HG02973 (cell line): Measurements from ENCODE around the gene INPP5D.

Source experiments
- ATAC-seq: cut with Tn5 transposase; IDR thresholded peaks from one replicate; pipeline ENCODE4 v1.9.1; 2021; ENCODE audit warnings: moderate library complexity; ENCODE audit not compliant: unreplicated experiment

Gene INPP5D

DNA sequence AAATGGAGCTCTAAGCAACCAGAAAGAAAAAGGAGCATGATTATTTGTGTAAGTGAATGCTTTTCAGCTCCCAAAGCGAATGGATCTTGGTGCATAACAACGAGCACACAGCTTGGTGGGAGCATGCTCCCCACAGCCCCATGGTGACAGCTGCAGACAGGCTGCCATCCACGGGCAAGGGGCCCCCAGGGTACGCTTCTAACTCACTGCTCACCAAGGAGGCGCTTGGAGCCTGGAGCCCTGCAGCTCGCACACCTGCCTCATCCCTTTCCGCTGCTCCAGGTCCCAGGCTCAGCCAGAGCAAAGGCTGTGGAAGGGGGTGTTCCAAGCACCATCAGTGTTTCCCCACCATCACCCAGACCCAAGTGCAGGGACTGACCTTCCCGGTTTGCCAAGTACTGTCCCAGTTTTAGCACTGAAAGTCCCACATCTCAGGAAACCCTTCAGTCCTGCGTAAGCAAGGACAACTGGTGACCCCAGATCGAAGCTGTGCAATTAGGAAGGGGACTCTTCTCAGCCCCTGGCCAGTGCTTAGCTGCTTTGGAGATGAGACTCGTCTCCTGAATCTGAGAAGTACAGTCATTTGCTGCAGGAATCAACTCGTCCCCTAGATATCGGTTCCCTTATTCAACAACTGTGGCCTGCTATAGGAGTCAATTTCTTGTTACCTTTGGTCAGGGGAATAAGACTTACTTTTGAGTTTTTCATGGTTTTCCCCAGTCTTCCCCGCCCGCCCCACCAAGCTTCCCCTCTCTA lies 141.3 kb downstream of the INPP5D start:
- ATAC-seq, result no peak

DNA sequence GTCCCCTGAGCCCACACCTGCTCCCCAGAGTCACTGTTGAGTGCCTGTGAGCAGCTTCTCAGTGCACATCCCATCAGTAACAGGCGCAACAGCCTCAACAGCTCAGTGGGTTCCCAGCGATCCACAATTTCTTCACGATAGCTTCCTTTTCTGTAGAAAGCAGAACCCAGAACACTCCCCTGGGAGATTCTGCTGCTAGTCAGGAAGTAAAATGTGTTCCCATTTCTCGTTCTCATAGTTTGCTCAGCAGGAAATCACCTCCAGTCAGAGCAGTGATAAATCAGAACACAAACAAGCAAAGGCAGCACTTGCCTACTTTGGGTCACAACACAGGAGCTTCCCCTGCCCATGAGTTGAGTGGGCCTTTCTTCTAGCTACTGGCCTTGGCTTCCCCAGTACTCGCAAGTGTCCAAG lies 142.4 kb downstream of the INPP5D start:
- no peak for ATAC-seq

DNA sequence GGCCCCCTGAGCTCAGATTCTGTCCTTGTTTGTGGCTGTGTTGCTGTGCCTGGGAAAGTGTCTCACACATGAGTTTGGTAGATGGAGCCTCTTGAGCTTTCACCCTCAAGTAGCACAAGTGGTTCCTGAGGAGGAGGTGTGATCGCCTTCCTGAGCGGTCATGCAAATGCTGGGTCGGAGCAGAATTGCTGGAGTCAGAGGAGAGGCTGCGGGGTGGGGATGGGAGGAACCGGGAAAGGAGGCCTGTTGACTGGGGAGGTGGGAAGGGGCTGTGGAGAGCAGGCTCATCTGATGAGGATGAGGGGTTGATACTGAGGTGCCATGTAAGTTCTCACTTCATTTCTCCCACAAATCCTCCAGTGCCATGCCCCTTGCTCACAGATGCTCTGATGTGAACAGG lies 142.9 kb downstream of the INPP5D start:
- ATAC-seq, result no peak

DNA sequence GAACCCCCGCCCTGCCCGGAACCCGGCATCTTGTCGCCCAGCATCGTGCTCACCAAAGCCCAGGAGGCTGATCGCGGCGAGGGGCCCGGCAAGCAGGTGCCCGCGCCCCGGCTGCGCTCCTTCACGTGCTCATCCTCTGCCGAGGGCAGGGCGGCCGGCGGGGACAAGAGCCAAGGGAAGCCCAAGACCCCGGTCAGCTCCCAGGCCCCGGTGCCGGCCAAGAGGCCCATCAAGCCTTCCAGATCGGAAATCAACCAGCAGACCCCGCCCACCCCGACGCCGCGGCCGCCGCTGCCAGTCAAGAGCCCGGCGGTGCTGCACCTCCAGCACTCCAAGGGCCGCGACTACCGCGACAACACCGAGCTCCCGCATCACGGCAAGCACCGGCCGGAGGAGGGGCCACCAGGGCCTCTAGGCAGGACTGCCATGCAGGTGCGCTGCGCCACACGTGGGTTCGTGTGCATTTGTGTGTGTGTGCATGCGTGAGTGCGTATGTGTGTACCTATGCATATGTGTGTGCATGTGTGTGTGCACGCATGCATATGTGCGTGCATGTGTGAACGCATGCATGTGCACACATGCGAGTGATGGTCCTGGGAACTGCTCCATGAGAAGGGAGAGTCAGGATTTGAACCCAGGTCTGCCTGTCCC lies 144.3 kb downstream of the INPP5D start:
- no peak for ATAC-seq

DNA sequence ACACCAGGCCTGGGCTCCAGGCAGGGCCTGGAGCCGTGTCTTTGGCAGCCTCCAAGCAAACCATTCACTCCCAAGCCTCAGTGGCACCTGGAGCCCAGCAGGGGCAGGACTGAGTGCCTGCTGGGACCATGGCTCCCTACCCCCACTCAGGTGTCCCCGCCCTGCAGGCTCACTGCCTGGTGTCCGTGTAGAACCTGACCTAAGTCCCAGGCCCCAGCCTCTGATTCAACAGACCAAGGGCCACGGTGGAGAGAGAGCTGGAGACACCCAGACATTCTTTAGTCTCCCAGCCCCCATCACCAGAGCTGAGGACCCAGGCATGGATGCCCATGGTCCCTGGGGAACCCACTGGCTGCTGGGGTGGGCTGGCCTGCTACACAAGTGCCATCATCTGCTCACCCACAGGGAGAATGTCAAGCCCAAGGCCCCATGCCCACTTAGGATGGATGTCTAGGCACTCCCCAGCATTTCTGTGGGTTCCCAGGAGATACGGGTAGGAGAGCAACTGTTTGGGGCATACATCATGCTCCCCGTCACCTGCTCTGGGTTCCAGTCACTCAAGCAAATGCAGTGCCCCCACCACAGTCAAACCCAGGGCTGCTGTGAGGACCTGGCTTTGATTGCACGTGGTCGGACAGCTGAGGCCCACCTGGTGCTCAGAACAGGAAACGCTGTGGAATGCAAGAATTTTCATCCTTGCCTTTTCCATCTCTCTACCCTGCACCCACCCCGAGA lies 148.4 kb downstream of the INPP5D start:
- ATAC-seq, result no peak

DNA sequence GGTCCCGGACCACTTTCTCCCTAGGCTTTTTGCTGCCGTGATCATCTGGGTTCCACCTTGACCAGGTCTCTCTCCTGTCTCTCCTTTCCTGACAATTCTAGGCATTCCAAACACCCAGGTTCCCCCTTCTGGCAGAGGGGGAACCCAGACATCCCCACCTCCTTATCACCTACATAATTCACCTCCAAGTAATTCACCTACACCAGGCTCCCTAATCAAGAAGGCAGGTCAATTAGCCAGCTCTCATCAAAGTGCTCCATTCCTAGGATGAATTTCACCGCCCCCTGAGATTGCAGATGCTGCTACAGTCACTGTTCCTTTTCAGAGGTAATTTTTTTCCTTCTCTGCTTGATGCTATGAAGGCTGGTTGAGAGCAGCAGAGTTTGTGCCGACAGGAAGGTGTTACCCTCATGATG lies 149.0 kb downstream of the INPP5D start:
- ATAC-seq, result no peak

DNA sequence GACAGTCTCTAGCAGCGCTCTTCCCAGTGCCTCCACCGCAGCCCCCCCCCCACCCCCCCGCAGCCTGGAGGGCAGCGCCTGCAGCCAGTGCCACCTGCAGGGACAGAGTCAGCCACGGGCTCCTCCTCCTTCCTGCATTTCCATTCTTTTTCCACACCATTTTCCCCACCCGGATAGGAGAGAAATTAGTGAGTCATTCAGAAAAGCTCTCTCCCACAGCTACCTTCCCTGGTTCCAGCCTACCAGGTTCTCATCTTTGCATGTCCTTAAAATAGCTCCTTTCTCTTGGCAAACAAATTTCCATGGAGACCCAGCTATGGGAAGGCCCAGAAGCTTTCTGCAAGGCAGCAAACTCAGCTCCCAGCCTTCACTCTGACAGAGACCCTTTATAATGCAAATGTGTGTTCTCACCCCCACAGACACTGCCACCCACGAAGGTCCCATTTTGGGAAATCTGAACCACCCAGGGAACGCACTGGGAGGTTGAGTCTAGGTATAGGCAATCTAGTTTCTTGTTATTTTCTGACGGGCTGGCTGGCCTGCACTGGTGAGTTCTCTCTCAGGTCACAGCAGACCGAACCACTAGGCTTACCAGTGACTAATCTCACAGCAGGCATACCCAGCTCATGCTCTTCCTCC lies 149.5 kb downstream of the INPP5D start:
- ATAC-seq, result no peak

DNA sequence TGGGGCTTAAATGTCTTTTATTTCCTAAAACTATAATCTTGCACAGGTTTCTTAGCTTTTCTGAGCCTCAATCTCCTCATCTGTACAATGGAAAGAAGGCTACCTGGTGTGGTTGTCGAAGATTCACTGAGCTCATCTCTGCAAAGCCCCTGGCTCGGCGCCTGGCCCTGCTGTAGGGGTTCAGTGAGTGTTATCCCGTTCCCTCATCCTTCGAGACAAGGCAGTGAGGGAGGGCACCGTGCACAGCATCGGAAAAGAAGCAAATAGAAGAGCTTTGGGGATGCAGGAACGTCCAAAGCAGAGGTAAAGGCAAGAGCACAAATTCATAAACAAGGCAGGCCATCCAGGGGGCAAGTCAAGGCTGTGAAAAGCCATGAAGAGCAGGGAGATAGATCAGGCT lies 150.1 kb downstream of the INPP5D start:
- ATAC-seq, result no peak

DNA sequence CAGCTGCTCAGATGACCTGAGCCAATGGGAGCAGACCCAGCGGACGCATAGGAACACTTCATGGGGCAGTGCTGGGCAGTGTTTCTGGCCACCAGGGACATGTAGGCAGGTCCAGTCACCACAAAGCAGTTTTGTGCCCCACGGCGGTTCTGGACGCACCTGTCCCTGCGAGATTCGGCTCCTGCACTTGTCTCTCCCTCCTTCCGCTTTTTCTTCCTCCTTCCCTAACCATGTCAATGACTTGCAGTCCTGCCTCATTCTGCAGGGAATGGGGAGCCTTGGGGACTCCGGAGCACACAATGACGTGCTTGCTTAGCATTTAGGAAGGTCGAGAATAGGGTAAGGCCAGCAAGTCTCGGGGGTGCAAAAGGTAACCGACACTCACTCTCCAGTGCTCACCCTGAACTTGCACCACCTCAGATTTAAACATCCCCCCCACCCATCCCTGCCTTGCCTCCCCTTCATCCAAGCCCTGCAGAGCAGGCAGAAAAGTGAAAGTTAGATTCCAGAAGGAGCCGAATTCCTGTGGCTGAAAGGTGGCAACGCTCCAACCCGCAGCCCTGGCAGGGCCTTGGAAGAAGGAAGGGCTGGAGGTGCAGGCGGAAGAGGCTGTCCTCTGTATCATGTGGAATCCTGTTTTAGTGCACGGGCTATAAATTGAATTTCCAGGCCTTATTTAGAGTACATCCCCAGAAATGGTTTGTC lies 150.9 kb downstream of the INPP5D start:
- ATAC-seq, result no peak

DNA sequence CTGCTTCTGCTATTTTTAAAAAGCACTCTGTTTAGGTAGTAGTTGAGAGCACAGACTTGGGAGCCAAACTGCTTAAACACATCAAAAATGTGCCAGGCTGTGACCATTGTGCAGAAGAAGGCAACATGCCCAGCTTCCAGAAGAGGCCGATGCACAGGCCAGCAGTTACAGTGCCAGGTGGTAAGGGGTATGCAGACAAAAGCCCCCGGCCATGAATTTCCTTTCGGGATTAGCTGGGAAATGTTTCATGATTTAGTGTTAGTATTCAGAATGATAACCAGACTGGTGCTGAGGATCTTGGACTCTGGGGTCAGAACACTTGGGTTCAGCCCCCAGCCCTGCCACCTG lies 151.4 kb downstream of the INPP5D start:
- ATAC-seq, result no peak

DNA sequence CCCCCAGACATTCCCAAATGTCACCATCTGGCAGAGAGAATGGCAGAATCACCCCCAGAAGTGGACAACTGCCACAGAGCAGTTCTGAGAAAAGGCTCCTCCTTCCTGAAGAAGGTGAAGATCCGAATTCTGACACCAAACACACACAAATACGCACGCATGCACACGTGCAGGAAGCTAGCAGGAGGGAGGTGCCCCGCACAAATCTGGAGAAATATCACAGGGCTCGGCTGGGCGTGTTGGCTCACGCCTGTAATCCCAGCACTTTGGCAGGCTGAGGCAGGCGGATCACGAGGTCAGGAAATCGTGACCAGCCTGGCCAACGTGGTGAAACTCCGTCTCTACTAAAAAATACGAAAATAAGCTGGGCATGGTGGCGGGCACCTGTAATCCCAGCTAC lies 152.9 kb downstream of the INPP5D start:
- ATAC-seq, result no peak

DNA sequence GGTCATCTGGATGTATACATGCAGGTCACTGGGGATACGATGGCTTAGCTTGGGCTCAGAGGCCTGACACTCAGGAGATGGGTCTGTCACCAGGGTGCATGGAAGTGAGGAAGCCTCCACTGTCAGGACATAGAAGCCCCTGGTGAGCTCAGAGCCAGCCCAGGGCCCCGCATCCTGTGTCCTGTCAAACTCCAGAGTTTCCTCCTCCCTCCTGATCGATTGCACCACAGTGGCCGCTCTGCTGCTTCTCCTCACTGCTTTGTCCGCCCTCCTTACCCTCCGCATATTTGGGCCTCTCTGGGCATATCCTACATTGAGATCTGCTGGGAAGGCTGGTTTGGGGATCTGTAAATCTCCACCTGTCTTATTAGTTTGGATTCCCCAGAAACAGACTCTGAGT lies 153.8 kb downstream of the INPP5D start:
- ATAC-seq, result no peak

DNA sequence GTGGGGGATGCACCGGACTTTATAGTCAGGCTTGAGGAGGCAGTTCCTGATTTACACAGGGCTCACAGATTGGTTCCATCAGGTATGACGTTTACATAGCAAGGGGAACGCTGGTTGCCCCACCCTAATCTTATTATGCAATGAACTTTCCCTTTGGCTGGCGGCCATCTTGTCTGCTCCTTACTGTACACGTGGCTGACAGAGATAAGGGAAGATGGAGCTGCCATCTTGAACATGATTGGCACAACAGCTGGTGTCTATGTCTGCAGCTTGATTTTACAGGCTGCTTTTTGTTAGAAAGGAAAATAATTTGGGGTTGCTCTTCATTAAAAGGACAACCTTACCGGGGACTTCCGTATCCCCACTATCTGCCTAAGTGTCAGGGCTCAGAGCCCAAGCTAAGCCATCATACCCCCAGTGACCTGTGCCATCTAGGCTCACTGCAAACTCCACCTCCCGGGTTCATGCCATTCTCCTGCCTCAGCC lies 157.8 kb downstream of the INPP5D start:
- no peak for ATAC-seq

DNA sequence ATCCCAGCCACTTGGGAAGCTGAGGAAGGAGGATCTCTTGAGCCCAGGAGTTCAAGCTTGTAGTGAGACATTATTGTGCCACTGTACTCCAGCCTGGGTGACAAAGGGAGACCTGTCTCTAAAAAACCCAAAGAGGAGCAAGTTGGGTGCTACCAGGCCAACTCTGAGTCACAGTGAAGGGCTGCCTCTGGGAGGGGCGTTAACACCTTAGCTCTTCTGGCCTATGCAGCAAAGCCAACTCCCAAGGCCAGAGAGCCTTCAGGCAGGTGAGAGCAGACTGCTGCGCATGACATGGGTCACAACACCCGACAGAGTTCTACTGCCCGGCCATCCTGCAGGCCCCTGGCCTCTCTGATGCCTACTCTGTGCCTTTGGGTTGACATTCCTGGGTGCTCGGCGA lies 158.7 kb downstream of the INPP5D start:
- no peak for ATAC-seq

DNA sequence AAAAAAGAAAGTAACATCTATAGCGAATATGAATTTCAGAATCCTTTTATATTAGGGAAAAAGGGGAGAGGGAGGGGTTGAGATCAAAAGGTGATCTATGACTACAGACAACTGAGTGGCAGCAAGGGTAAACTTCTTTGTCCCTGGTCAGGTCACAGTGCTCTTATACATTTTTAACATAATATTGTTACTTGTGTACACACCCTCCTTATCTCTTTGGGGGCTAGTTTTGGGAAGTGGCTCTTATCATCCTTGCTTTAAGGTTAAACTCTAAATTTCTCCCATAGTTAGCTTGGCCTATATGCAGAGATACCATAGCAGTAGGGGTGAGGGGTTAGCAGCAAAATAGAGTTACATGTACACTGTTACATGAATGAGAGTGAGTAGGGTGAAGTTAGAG lies 159.7 kb downstream of the INPP5D start:
- ATAC-seq, result no peak

DNA sequence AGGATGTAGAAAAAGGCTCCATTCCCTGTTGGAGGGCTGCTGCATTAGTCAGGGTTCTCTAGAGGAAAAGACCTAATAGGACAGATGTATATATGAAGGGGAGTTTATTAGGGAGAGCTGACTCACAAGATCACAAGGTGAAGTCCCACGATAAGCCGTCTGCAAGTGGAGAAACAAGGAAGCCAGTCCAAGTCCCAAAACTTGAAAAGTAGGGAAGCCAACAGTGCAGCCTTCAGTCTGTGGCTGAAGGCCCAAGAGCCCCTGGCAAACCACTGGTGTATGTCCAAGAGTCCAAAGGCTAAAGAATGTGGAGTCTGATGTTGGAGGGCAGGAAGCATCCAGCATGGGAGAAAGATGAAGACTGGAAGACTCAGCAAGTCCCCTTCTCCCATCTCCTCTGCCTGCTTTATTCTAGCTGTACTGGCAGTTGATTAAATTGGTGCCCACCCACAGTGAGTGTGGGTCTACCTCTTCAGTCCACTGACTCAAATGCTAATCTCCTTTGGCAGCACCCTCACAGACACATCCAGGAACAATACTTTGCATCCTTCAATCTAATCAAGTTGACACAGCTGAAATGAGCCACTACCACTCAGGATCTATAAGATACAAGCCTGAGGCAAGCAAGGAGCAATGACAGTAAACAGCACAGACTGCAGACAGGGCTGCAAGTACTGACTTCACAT lies 161.4 kb downstream of the INPP5D start:
- no peak for ATAC-seq

DNA sequence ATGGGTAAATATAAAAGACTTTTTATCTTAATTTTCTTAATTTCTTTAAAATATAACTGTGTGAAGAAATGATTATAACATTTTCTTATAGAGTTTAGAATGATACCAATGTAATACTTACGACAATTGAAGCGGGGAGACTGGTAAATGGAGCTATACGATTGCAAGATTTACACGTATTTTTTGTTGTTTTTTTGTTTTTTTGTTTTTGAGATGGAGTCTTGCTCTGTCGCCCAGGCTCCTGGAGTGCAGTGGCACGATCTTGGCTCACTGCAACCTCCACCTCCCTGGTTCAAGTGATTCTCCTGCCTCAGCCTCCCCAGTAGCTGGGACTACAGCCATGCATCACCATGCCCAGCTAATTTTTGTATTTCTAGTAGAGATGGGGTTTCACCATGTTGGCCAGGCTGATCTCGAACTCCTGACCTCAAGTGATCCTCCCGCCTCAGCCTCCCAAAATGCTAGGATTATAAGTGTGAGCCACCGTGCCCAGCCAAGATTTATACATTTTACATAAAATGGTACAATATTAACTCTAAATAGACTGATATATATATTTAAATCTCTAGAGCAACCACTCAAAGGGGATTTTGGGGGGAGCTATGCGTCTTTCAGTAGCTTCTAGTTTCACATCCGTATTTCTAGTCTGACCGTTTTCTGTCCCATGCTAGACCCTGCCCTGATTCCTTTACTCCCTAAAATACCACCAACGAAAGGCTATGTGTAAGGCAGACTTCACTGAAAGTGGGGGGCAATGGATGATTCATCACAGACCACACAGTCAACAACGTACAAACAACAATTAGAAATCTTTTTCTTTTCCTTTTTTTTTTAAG lies 163.1 kb downstream of the INPP5D start:
- peak; percentile 69 for ATAC-seq

DNA sequence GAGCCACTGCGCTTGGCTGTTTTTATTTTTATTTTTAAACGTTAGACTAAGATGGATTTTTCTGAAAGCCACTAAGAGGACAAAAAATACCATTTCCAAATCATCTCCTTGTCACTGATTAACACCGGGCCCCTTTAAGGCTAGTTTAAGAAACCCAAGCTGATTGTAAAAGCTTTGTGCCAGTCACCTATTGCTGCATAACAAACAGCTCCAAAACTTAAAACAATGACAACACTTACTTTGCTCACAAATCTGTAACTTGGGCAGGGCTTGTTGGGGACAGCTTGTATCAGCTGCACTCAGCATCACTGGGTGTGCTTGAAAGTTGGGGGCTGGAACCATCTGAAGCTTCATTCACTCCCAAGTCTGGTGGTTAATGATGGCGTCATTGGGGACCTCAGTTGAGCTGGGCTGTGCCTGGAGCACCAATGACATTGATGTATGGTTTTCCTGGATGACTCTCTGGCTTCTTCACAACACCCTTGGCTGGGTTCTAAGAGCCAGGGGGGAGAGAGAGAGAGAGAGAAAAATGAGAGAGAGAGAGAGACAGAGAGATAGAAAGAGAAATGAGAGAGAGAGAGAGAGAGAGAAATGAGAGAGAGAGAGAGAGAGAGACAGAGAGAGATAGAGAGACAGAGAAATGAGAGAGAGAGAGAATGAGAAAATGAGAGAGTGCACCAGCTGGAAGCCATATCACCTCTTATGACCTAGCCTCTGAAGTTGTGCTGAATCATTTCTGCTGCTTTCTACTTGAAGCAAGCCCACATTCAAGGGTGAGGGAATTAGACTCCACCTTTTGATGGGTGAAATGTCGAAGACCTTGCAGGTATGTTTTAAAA lies 165.3 kb downstream of the INPP5D start:
- ATAC-seq, result no peak
